K562 (cell line): ENCODE results near the gene PA2G4. TPM values are rescaled to one million over a fixed set of nuclear protein-coding genes. Genes with fewer than 3 reads are reported as not detected.

Experiments used
- ATAC-seq: fragments of 200-7000 bp; cut with Tn5 transposase; 3 replicates; pipeline ENCODE4 v1.9.1; 2020; ENCODE audit warnings: moderate library complexity
- BruUV-seq: library from RNA; stranded (reverse); fragments of 400-500 nt; replicated peaks from 2 replicates; lab custom pipeline; 2021; lab: Mats Ljungman, UMichigan
- CTCF ChIA-PET: fragments of 300-600 bp; formaldehyde crosslinking; extraction: SDS; loops from one replicate; lab custom pipeline; 2021; ENCODE audit warnings: low intra/inter-chr PET ratio; lab: Yijun Ruan, JAX
- POLR2A ChIA-PET: fragments of 300-600, 350-650 bp; sonication (Branson Sonifier 250); formaldehyde crosslinking; extraction: SDS; loops from one replicate; lab custom pipeline; 2021; ENCODE audit warnings: antibody characterized with exemption, inconsistent platforms; lab: Yijun Ruan, JAX
- DNase-seq, 4 experiments: peaks; one replicate each; pipeline versions ENCODE4 v3.0.0 to v3.0.0-alpha.2; 2011 to 2018; ENCODE audit warnings: low spot score in 3 of 4, mixed read lengths in 3 of 4; ENCODE audit errors: extremely low read depth in 1 of 4
- FAIRE-seq: peaks from 2 replicates; lab custom pipeline; 2011; peaks lifted over from hg19 to GRCh38; lab: Jason Lieb, UNC
- H2AFZ ChIP-seq: 2 replicates; pipeline ENCODE4 v1.6.0; 2011; ENCODE audit warnings: low read depth, low read length, control low read depth, inconsistent platforms
- H3K27ac ChIP-seq: fragments of 200-600 bp; 3 replicates; pipeline ENCODE4 v1.8.0; 2011; ENCODE audit warnings: low read depth, mild to moderate bottlenecking, control low read depth, inconsistent platforms, low read length, moderate library complexity, mixed read lengths; ENCODE audit errors: extremely low read depth
- H3K27me3 ChIP-seq, 2 experiments: fragments of 300-600 bp in 1 of 2; 2 replicates in 1 of 2; 3 replicates in 1 of 2; pipeline versions ENCODE4 v1.6.0 to v1.8.0; 2011; ENCODE audit warnings: inconsistent platforms in 2 of 2, low read length in 2 of 2, mild to moderate bottlenecking in 1 of 2, mixed read lengths in 1 of 2, moderate library complexity in 1 of 2; ENCODE audit not compliant: control insufficient read depth in 2 of 2, insufficient read depth in 2 of 2
- H3K36me3 ChIP-seq: fragments of 300-600 bp; 3 replicates; pipeline ENCODE4 v1.8.0; 2011; ENCODE audit warnings: mild to moderate bottlenecking, low read length, inconsistent platforms; ENCODE audit not compliant: control insufficient read depth, insufficient read depth
- H3K4me1 ChIP-seq, 2 experiments: fragments of 200-600 bp in 1 of 2; replicated peaks in 1 of 2; 2 replicates in 1 of 2; 3 replicates in 1 of 2; pipeline versions ENCODE4 v1.5.1 to v1.8.0; 2011; ENCODE audit warnings: inconsistent platforms in 2 of 2, low read length in 2 of 2, mild to moderate bottlenecking in 1 of 2, mixed read lengths in 1 of 2, moderate library complexity in 1 of 2; ENCODE audit not compliant: control insufficient read depth in 2 of 2, insufficient read depth in 2 of 2
- H3K4me2 ChIP-seq: 2 replicates; pipeline ENCODE4 v1.6.1; 2011; ENCODE audit warnings: low read length, control low read depth, inconsistent platforms, mixed read lengths; ENCODE audit not compliant: insufficient read depth
- H3K4me3 ChIP-seq: fragments of 200-600 bp; sonication (generic), shearing (Covaris generic); 2 replicates; pipeline ENCODE4 v1.5.1; 2016; ENCODE audit warnings: control low read depth, inconsistent platforms
- H3K79me2 ChIP-seq: fragments of 200-600 bp; 3 replicates; pipeline ENCODE4 v1.8.0; 2011; ENCODE audit warnings: low read length, inconsistent platforms; ENCODE audit not compliant: control insufficient read depth, insufficient read depth
- H3K9ac ChIP-seq, 2 experiments: 2 replicates each; pipeline versions ENCODE4 v1.6.0 to v1.6.1; 2011; ENCODE audit warnings: low read depth in 2 of 2, low read length in 2 of 2, control low read depth in 1 of 2, inconsistent platforms in 1 of 2, mild to moderate bottlenecking in 1 of 2, mixed read lengths in 1 of 2; ENCODE audit not compliant: insufficient read depth in 1 of 2
- H3K9me1 ChIP-seq: one replicate; pipeline ENCODE4 v1.6.0; 2011; ENCODE audit warnings: inconsistent platforms, mild to moderate bottlenecking, low read length, moderate library complexity; ENCODE audit not compliant: control insufficient read depth, insufficient read depth
- H3K9me3 ChIP-seq: replicated peaks from 2 replicates; pipeline ENCODE4 v1.5.1; 2011; ENCODE audit warnings: low read depth, low read length, inconsistent platforms; ENCODE audit not compliant: control insufficient read depth, insufficient read depth
- H4K20me1 ChIP-seq: replicated peaks from 2 replicates; pipeline ENCODE4 v1.6.1; 2011; ENCODE audit warnings: low read length, inconsistent platforms, mixed read lengths; ENCODE audit not compliant: control insufficient read depth, insufficient read depth
- BDP1 ChIP-seq: IDR thresholded peaks from 3 replicates; pipeline ENCODE4 v1.6.1; 2011; ENCODE audit not compliant: insufficient read length, insufficient read depth
- E2F5 ChIP-seq: sonication (generic); formaldehyde crosslinking; IDR thresholded peaks from 2 replicates; pipeline ENCODE4 v1.8.0; 2022; ENCODE audit warnings: mild to moderate bottlenecking, missing genetic modification reagents
- FOXA3 ChIP-seq, 2 experiments: fragments of 450-650 bp in 1 of 2; sonication (generic) in 1 of 2; formaldehyde crosslinking; IDR thresholded peaks in 1 of 2; conservative IDR thresholded peaks in 1 of 2; 2 replicates each; pipeline versions ENCODE4 v1.4.0 to v1.8.0; 2020 to 2022; ENCODE audit warnings: mild to moderate bottlenecking in 2 of 2, missing genetic modification reagents in 1 of 2
- FOXK1 ChIP-seq: sonication (generic); formaldehyde crosslinking; IDR thresholded peaks from 2 replicates; pipeline ENCODE4 v1.8.0; 2022; ENCODE audit warnings: missing genetic modification reagents, mild to moderate bottlenecking, borderline replicate concordance
- LCOR ChIP-seq: sonication (generic); formaldehyde crosslinking; IDR thresholded peaks from 2 replicates; pipeline ENCODE4 v1.8.0; 2022; ENCODE audit warnings: mild to moderate bottlenecking, missing genetic modification reagents
- NCOA2 ChIP-seq, 2 experiments: fragments of 450-650 bp; IDR thresholded peaks; 2 replicates each; pipeline ENCODE4 v1.6.1; 2018; ENCODE audit warnings: mild to moderate bottlenecking in 2 of 2, moderate library complexity in 1 of 2; ENCODE audit not compliant: partially characterized antibody in 2 of 2
- NFXL1 ChIP-seq: fragments of 450-650 bp; formaldehyde crosslinking; IDR thresholded peaks from 2 replicates; pipeline ENCODE4 v1.4.0; 2021; ENCODE audit warnings: mild to moderate bottlenecking
- SREBF1 ChIP-seq: fragments of 150-350 bp; IDR thresholded peaks from 2 replicates; pipeline ENCODE4 v1.6.1; 2014; ENCODE audit warnings: antibody characterized with exemption, low read depth, low read length, borderline replicate concordance
- ZC3H4 ChIP-seq: sonication (generic); formaldehyde crosslinking; IDR thresholded peaks from 2 replicates; pipeline ENCODE4 v1.9.0; 2021; ENCODE audit warnings: missing genetic modification reagents, borderline replicate concordance
- ZNF224 ChIP-seq: sonication (generic); formaldehyde crosslinking; IDR thresholded peaks from 2 replicates; pipeline ENCODE4 v1.8.0; 2022; ENCODE audit warnings: mild to moderate bottlenecking, missing genetic modification reagents
- WGBS: fragments of 100-300 bp; shearing (Covaris generic); methylation state at CpG from one replicate; pipeline ENCODE4 v1.1.6; 2016; ENCODE audit warnings: low coverage, mixed read lengths; ENCODE audit not compliant: insufficient coverage; ENCODE audit errors: missing lambda C conversion rate; 5-methylcytosine and 5-hydroxymethylcytosine counted together
- in situ Hi-C: fragments of 300-500 bp; cut with MboI; formaldehyde crosslinking; loops from 4 replicates; pipeline ENCODE4 v1.15.0; 2018; ENCODE audit warnings: inconsistent platforms, mixed read lengths
- intact Hi-C: fragments of 100-400 bp; cut with micrococcal nuclease; formaldehyde crosslinking; loops from 2 replicates; pipeline ENCODE4 v1.14.2; 2022
- polyA plus RNA-seq, 8 experiments: library from polyadenylated mRNA; depleted of rRNA in 4 of 8; stranded (reverse) in 5 of 8; unstranded in 3 of 8; fragments of >200 nt; fragmentation: Nextera tagmentation in 2 of 8; fragmentation: Illumina TruSeq in 1 of 8; extraction: Ambion mirVana in 2 of 8; extraction: Trizol in 1 of 8; gene quantifications; 2 replicates each; pipeline versions ENCODE4 v1.2.1 to v1.2.3, GENCODE V29; 2011 to 2014; ENCODE audit warnings: inconsistent platforms in 1 of 8, missing spikeins in 1 of 8
- total RNA-seq, 7 experiments: library from RNA; depleted of rRNA in 6 of 7; stranded (reverse); fragments of >200 nt in 6 of 7; fragmentation: Illumina TruSeq in 2 of 7; extraction: Trizol in 2 of 7; gene quantifications; 2 replicates each; pipeline versions ENCODE4 v1.2.1 to v1.2.3, GENCODE V29; 2011 to 2021; ENCODE audit warnings: low replicate concordance in 1 of 7
- TF ChIP-seq, protein P1 (sequence below): sonication (generic); formaldehyde crosslinking; IDR thresholded peaks from 2 replicates; pipeline ENCODE4 v1.8.0; 2022; ENCODE audit warnings: missing genetic modification reagents, mild to moderate bottlenecking, borderline replicate concordance
- TF ChIP-seq, protein P2 (sequence below): fragments of 450-650 bp; formaldehyde crosslinking; IDR thresholded peaks from 2 replicates; pipeline ENCODE4 v1.4.0; 2020; ENCODE audit warnings: mild to moderate bottlenecking, mixed read lengths
- TF ChIP-seq, protein P3 (sequence below), 2 experiments: fragments of 450-650 bp; conservative IDR thresholded peaks; 2 replicates each; pipeline ENCODE4 v1.6.1; 2017; ENCODE audit warnings: mild to moderate bottlenecking in 2 of 2, moderate library complexity in 2 of 2

Gene PA2G4
- total and polyA plus RNA-seq, 9 of the 15 experiments (the other 6 are each of a cell fraction or from before 2014, with no cell fraction given): 230 to 925 (median 638) TPM

GRCh38 chr12:56159482-56160192 is 55.3 kb downstream of the PA2G4 start:
- Histone ChIP-seq H4K20me1 (peaks cover 34% of the 10 kb centered on the region; the same call in 1 of the 2 replicates), H3K4me3 (peak overlapping the region; percentile 90), H3K27ac (peak overlapping the region; percentile 98), H3K36me3 (peaks cover 71% of the 10 kb centered on the region), H3K27me3 (no peaks in the 10 kb centered on the region), H3K4me1 (peaks cover 31 to 40% of the 10 kb centered on the region in 2 experiments; a peak in 4 of 5 replicates), H3K9me3 (no peaks in the 10 kb centered on the region), H3K9ac (peak overlapping the region; percentile 93 to 98), H3K9me1 (peaks cover 3% of the 10 kb centered on the region), H2AFZ (no peak overlapping the region), H3K4me2 (peak overlapping the region; percentile 80), H3K79me2 (peaks cover 40% of the 10 kb centered on the region)
- ATAC-seq (no peak), FAIRE-seq (peak; percentile 64), DNase-seq (no peak)
- ChIA-PET POLR2A (interaction anchor here (0.6 to 8.9 kb wide), 17 partner anchors 8 to 201 kb away, joined by 3 to 124 read pairs (median 7); partner anchors contain the start of genes ESYT1, RNF41, RPL41 and STAT2), CTCF (interaction anchor here (2.6 kb wide), 1 partner anchor 33 kb away, joined by 7 read pairs; no protein-coding TSS in a partner anchor)
- BruUV-seq: no TSS peak
- TF ChIP-seq NCOA2 (IDR thresholded peaks at IDR 0.05; ENCODE audit: partially characterized antibody in 2 of 2): no peak
- TF ChIP-seq FOXK1 (CRISPR knock-in tag): 0 out of 2 replicates have a peak, but pooled peaks have one; percentile 54
- no peak for TF ChIP-seq ZNF224
- TF ChIP-seq E2F5 (CRISPR knock-in tag): 0 out of 2 replicates have a peak, but pooled peaks have one; percentile 30
- TF ChIP-seq LCOR: peak; percentile 44; the same call in 1 of the 2 replicates
- TF ChIP-seq, protein P1, sequence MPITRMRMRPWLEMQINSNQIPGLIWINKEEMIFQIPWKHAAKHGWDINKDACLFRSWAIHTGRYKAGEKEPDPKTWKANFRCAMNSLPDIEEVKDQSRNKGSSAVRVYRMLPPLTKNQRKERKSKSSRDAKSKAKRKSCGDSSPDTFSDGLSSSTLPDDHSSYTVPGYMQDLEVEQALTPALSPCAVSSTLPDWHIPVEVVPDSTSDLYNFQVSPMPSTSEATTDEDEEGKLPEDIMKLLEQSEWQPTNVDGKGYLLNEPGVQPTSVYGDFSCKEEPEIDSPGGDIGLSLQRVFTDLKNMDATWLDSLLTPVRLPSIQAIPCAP (CRISPR knock-in tag): peak; percentile 77; the same call in 1 of the 2 replicates
- TF ChIP-seq, protein P2, sequence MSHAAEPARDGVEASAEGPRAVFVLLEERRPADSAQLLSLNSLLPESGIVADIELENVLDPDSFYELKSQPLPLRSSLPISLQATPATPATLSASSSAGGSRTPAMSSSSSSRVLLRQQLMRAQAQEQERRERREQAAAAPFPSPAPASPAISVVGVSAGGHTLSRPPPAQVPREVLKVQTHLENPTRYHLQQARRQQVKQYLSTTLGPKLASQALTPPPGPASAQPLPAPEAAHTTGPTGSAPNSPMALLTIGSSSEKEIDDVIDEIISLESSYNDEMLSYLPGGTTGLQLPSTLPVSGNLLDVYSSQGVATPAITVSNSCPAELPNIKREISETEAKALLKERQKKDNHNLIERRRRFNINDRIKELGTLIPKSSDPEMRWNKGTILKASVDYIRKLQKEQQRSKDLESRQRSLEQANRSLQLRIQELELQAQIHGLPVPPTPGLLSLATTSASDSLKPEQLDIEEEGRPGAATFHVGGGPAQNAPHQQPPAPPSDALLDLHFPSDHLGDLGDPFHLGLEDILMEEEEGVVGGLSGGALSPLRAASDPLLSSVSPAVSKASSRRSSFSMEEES (CRISPR knock-in tag): no peak
- no peak for TF ChIP-seq BDP1
- TF ChIP-seq, protein P3, sequence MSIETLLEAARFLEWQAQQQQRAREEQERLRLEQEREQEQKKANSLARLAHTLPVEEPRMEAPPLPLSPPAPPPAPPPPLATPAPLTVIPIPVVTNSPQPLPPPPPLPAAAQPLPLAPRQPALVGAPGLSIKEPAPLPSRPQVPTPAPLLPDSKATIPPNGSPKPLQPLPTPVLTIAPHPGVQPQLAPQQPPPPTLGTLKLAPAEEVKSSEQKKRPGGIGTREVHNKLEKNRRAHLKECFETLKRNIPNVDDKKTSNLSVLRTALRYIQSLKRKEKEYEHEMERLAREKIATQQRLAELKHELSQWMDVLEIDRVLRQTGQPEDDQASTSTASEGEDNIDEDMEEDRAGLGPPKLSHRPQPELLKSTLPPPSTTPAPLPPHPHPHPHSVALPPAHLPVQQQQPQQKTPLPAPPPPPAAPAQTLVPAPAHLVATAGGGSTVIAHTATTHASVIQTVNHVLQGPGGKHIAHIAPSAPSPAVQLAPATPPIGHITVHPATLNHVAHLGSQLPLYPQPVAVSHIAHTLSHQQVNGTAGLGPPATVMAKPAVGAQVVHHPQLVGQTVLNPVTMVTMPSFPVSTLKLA (conservative IDR thresholded peaks at IDR 0.05): no peak
- peak in 1 of 2 experiments; percentile 9; a peak in 1 of 4 replicates for TF ChIP-seq FOXA3 (CRISPR knock-in tag; conservative IDR thresholded peaks at IDR 0.05 in 1 of 2, IDR thresholded peaks at IDR 0.05 in 1 of 2)
- TF ChIP-seq ZC3H4 (CRISPR knock-in tag): 0 out of 2 replicates have a peak, but pooled peaks have one; percentile 40
- TF ChIP-seq NFXL1 (CRISPR knock-in tag): 0 out of 2 replicates have a peak, but pooled peaks have one; percentile 22
- no peak for TF ChIP-seq SREBF1
- WGBS: 61% methylated on average over 8 of the region's 8 CpGs
- in situ Hi-C loops (no loop called here), intact Hi-C loops (loop anchor here (5.0 kb wide), 1 partner anchor 42 kb away; the partner anchor contains the start of genes RPL41 and ZC3H10)
